Amniotic stem cell (primary cell): ENCODE results near the gene ELFN1.

ENCODE experiments used
- DNase-seq: peaks from one replicate; lab custom pipeline; 2025; lab: John Stamatoyannopoulos, UW

The ELFN1 gene

DNA sequence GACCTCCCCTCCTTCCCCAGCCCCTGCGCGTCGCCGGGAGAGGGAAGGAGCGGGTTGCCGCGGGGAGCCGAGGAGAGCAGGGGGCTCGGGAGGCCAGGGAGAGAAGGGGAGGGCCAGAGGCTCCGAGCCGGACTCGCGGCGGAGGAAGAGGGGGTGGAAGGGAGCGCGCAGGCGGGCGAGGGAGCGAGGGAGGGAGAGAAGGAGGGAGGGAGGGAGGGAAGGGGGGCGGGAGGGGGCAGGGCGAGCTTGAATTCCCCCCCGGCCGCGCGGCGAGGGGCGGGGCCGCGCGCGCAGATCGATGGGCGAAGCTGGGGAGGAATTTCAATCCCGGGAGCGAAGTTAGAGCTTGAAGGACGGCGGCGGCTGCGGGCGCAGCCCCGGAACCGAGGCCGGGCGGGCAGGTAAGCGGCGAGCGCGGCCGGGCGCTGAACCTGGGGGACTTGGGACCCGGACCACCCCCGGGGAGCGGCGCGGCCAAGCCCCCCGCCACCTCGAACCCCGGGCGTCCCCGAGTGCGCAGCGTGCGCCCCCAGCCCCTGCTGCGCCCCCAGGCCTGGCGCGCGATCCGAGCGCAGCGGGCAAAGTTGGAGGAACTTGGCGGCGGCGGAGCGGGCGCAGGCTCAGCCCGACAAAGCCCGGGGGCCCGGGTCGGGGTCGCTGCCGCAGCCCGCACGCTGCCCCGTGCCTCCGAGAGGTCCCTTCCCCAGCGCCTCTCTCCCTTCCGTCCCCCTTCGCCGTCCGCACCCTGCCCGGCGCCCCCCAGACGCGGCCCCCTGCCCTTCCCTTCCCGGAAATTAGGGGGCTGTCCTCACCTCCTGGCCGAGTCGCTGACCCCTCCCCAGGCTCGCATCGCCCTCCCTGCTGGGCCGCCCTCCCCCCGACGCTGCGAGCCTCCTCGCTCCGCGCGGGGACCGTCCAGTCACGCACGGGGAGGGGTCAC lies at the start of gene ELFN1:
ELFN1 (plus strand) TSS at position 324 of the 940 bp plus-strand sequence. CDS start 74,320 bp downstream, outside the sequence.
- no peak for DNase-seq

DNA sequence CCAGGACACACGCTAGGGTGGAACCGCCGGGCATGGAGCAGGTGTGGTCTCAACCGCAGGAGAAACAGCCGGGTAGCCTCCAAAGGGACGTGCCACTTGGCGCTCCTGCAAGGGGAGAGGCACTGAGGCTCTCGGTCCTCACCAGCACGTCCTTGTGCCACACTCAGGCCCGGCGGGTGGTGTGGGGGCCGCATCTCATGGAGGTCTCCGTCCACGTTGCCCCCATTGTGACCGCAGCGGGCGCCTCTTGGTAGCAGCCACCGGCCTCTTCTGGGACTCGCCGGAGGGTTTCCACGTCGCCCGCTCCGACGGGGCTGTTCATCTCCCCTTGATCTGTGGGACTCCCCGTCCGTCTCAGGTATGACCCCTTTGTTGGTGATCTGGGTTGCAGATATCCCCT lies 49.2 kb upstream of the ELFN1 start:
- no peak for DNase-seq

DNA sequence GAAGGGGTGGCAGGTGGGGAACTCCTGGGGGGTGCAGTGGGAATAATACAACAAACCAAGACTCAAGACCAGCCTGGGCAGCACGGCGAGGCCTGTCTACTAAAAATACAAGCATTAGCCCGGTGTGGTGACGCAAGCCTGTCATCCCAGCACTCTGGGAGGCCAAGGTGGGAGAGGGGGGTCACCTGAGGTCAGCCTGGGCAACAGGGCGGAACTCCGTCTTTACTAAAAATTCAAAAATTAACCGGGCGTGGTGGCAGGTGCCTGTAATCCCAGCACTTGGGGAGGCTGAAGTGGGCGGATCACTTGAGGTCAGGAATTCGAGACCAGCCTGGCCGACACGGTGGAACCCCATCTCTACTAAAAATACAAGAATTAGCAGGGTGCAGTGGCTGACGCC lies 48.4 kb upstream of the ELFN1 start:
- DNase-seq: no peak

- DNase-seq: no peak
These were observed 47.6 kb upstream of the ELFN1 start for GRCh38 chr7:1622441-1622840.

- no peak for DNase-seq
These were observed 46.3 kb upstream of the ELFN1 start for GRCh38 chr7:1623810-1624209.

DNA sequence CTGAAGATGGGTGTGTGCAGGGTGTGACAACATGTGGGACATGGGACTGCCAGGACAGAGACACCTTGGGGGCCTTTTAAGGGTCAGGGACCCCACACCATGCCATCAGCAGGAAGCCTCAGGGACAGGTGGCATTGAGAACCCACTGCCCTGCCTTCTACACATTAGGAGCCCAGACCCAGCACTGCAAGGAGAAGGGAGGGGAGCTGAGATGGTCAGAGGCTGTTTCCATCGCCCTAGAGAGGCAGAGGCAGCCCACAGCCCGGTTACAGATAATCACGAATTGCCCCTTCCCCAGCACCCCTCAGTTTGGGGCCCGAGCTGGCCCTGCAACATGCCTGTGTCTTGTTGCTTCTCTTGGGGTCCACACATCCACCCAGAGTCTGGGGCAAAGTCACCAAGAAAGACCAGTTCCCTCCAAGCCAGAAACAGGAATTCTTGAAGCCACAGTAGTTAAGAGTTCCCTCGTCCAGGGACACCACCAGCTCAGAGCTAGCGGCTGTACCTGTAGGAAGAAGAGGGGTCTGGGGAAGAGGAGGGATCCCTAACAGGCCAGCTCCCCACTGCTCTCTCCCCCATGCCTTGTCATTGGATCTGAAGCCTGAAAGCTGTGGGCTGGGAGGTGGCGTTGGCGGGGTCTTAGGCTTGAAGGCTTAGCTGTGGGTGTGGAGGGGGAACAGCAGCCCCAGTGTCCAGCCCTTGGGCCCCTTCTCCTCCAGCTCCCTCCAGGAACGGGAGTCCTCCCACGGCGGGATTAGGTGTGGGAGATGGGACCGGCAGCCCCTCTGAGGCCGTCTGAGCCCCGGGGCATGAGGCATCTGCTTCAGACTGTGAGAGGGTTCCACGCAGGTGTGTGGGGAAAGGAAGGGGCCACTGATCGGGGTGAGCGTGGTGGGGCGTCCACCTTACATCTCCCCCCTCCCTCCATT lies 44.8 kb upstream of the ELFN1 start:
- no peak for DNase-seq

DNA sequence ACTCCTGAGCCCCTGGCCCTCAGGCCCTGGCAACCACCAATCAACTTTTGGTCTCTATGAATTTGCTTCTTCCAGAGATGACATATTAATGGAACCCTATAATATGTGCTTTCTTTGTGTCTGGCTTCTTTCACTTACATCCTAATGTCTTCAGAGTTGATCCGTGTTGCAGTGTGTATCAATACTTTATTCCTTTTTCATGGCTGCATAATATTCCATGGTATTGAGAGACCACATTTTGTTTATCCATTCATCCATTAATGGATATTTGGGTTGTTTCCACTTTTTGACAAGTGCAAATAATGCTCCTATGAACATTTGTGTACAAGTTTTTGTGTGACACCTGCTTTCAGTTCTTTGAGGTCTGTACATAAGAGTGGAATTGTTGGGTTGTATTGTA lies 43.3 kb upstream of the ELFN1 start:
- DNase-seq: no peak

- no peak for DNase-seq
These were observed 39.3 kb upstream of the ELFN1 start for GRCh38 chr7:1630700-1631336.

DNA sequence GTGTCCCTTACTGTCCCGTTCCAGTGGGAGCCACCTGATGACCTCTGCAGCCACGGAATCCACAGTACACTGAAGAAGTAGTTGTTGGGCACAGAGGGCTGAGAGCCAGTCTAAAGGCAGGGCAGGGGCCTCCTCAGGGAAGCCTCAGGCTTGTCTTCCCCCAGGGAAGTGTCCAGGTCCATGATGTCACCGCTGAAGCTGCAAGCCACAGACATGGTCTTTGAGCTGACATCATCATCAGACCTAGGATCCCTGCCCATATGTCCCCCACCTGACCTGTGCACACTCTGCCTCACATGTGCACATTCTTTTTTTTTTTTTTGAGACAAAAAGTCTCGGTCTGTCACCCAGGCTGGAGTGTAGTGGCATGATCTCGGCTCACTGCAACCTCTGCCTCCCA lies 38.4 kb upstream of the ELFN1 start:
- no peak for DNase-seq

GRCh38 chr7:1632506-1632905 lies 37.6 kb upstream of the ELFN1 start:
- DNase-seq: no peak

DNA sequence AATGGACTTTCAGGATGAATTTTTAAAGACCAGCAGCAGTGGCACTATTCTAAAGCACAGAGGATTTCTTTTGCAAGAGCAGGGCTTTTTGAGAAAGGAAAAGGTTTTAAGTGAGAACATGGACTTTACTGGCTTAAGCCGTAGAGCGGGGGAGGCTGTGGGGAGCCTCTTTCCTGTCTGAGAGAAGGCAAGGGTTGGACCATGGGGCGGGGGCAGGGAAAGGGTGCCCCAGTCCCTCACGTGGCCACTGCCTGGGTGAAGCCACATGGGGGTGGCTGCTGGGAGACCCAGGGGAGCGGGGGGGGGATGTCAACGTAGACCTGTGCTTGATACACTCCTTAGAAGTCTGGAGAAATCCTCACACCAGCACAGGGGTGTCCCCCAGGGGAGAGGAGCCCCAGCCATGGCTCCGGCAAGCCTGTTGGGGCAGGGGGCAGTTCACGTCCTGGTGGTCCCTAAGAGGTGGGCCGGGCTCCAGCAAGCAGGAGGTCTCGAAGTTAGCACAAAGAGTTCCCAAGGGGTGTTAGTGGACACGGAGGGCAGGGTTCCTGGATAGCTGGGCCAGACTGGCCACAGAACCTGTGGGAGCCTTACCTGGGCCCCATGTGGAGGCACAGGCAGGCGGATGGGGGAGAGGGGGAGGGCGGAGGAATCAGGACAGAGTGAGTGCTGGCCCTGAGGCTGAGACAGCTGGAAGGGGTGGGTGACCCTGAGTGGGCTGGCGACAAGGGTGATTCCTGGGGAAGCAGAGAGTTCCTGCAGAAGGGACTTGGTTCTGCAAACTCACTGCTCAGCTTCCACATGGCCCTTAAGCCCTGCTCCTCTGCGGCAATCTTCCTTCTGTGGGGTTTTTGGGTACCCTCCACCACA lies 36.9 kb upstream of the ELFN1 start:
- no peak for DNase-seq

GRCh38 chr7:1635401-1635800 lies 34.7 kb upstream of the ELFN1 start:
- no peak for DNase-seq

DNA sequence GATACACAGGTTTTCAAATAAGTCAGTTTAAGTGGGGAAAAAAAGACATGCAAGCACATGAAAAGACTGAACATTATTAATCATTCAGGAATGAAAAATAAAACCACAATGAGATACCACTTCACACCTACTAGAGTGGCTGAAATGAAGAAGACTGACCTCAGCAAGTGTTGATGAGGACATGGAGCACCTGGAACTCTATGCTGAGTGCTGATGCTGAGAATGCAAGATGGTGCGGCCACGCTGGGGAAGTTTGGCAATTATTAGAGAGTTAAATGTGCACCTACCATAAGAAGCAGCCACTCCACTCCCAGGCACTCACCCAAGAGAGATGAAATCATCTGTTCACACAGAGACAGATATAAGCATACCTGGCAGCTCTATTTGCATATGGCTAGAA lies 32.9 kb upstream of the ELFN1 start:
- DNase-seq: no peak

- no peak for DNase-seq
These were observed 31.8 kb upstream of the ELFN1 start for GRCh38 chr7:1638215-1638661.

- DNase-seq: no peak
These were observed 31.0 kb upstream of the ELFN1 start for GRCh38 chr7:1639071-1639470.

DNA sequence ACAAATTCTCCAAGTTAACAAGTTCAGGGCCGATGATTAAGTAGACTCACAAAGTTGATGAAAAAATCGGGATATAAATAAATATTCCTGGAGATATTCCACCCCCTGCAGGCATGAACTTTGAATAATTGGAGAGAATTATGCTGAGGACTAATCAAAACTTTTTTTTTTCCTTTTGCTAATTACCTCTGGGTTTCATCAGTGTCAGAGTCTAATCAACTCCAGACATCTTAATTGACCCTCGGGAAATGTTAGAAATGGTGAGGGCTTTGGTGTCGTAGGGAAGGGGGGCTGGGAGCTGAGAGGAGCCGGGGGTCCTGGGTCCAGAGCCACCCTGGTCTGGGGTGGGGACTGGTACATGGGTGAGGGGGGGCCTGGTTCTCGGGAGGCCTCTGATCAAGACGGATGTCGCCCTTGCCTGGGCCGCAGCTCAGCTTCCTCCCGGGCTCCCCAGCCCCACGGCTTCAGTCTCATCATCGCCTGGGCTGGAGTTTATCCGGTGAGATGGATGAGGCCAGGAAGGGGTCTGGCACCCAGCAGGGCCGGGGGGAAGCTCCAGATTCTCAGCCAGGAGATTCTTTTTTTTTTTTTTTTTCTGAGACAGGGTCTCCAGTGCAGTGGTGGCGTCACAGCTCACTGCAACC lies 30.4 kb upstream of the ELFN1 start:
- DNase-seq: no peak

GRCh38 chr7:1640376-1641172 lies 29.5 kb upstream of the ELFN1 start:
- no peak for DNase-seq

DNA sequence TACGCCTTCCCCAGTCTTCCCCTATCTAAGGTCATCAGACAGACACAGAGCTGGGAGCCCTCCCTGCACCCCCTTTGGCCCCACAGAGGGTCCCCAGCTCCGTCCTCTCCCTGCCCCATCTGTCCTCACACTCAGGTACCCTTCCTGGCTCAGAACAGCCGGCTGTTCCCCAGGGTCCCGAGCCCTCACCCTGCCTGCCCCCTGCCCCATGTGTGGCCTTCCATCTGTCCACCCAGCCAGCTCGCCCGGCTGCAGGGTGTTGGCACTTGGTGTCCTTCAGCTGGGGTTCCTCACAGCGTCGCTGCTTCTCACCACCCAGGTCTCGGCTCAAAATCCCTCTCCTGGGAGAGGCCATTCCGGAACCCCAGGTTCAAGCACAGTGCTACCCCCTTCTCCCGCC lies 28.9 kb upstream of the ELFN1 start:
- no peak for DNase-seq

GRCh38 chr7:1641661-1642260 lies 28.3 kb upstream of the ELFN1 start:
- no peak for DNase-seq
